DND-41 (cell line): Measurements from ENCODE around the gene GREM2.

Experiments used
- CTCF ChIP-seq: IDR thresholded peaks from 2 replicates; pipeline ENCODE4 v1.5.1; 2012; ENCODE audit warnings: borderline replicate concordance, low read length, moderate library complexity, mild to moderate bottlenecking; ENCODE audit not compliant: poor library complexity, severe bottlenecking; ENCODE audit errors: extremely low read depth
- EZH2 ChIP-seq: IDR thresholded peaks from 3 replicates; pipeline ENCODE4 v1.6.1; 2012; ENCODE audit warnings: borderline replicate concordance, low read depth, mild to moderate bottlenecking, moderate library complexity, low read length, inconsistent platforms; ENCODE audit not compliant: severe bottlenecking

GRCh38 chr1:240635466-240636256, 23.7 kb upstream of the GREM2 start:
- no peak for TF ChIP-seq EZH2
- TF ChIP-seq CTCF, result no peak
